ENCODE results near the gene CNTN5.

DNA sequence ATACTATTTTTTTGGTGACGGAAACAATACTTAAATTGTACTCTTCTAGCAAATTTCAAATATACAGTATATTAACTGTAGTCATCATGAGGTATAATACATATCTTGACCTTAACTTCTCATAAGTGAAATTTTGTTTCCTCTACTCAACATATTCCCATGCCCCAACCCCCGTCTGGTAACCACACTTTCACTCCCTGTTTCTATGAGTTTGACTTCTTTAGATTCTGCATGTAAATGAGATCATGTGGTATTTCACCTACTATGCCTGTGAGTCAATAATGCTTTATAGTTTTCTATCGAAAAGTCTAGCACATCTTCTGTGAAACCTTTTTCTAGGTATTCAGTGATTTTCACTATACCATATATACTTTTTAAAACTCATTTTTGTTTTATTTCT, 663.2 kb downstream of the CNTN5 start:
- TF ChIP-seq CTCF (IDR thresholded peaks at IDR 0.05): no peak
- TF ChIP-seq EP300 (IDR thresholded peaks at IDR 0.05): no peak
- no peak for TF ChIP-seq POLR2A (IDR thresholded peaks at IDR 0.05)
- TF ChIP-seq POLR2AphosphoS5 (IDR thresholded peaks at IDR 0.05): no peak

All from suprapubic skin (tissue), 4 donors.